ENCODE results near the gene MCHR2. TPM values are rescaled to one million over a fixed set of nuclear protein-coding genes. Genes with fewer than 3 reads are reported as not detected.

The MCHR2 gene
- polyA plus RNA-seq, 2 of the 4 experiments (the other 2 are of a cell fraction) = not detected

DNA sequence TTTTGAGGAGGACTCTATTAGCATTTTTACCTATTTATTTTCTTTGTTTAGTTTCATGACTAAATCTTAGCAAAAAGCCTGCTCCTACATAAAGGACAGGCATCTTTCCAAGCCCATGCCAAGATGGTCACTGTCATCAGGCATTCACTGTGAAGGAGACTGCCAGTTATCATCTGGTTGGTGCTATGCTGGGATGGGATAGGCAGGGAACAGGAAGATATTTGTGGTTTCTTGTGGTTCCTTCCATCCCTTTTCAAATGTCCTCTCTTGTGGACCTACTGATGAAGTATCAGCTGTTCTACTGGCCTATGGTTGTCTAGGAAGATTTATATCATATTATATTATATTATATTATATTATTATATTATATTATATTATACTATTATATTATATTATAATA is 107.0 kb downstream of the MCHR2 start:
- H3K4me2 ChIP-seq = no peak overlapping the region
- no peaks in the 10 kb centered on the region for H3K4me1 ChIP-seq
- H3K9me3 ChIP-seq = no peaks in the 10 kb centered on the region
- CTCF ChIA-PET = interaction anchor here (0.6 kb wide), 1 partner anchor 19 kb away, joined by 3 read pairs; no protein-coding TSS in a partner anchor
- ATAC-seq (no peak), FAIRE-seq (no peak), DNase-seq (ENCODE audit: low read depth in 1 of 2, low spot score in 1 of 2) (no peak)
- no peak overlapping the region for H3K4me3 ChIP-seq
- TF ChIP-seq ZFP36 (IDR thresholded peaks at IDR 0.05; ENCODE audit: borderline replicate concordance, partially characterized antibody) (no peak), BCL3 (IDR thresholded peaks at IDR 0.05) (no peak), TP53 (CRISPR knock-in tag; IDR thresholded peaks at IDR 0.05) (no peak), ZNF302 (CRISPR knock-in tag; IDR thresholded peaks at IDR 0.05) (no peak), KDM5A (IDR thresholded peaks at IDR 0.05) (no peak), TFCP2L1 (CRISPR knock-in tag; IDR thresholded peaks at IDR 0.05) (no peak), HES2 (IDR thresholded peaks at IDR 0.05) (no peak), HDAC2 (IDR thresholded peaks at IDR 0.05) (no peak), E2F6 (IDR thresholded peaks at IDR 0.05; ENCODE audit: borderline replicate concordance, low read depth) (no peak), ESRRA (IDR thresholded peaks at IDR 0.05; ENCODE audit: borderline replicate concordance, low read length) (no peak), BHLHE40 (IDR thresholded peaks at IDR 0.05; ENCODE audit: low read depth, low read length) (no peak), MAFK (IDR thresholded peaks at IDR 0.05; ENCODE audit: partially characterized antibody) (no peak), ZC3H11A (IDR thresholded peaks at IDR 0.05) (no peak), NFE2L2 (conservative IDR thresholded peaks at IDR 0.05; ENCODE audit: low read length) (no peak), MYC (IDR thresholded peaks at IDR 0.05; ENCODE audit: borderline replicate concordance, low read length) (no peak), KDM1A (IDR thresholded peaks at IDR 0.05; ENCODE audit: low read depth) (no peak), HOXB5 (CRISPR knock-in tag; IDR thresholded peaks at IDR 0.05) (no peak)
- POLR2A ChIA-PET = no interaction called here
- no peak overlapping the region for H3K27ac ChIP-seq

- Histone ChIP-seq H3K4me1 (no peaks in the 10 kb centered on the region), H3K27ac (no peak overlapping the region), H3K4me2 (no peak overlapping the region), H3K9me3 (no peaks in the 10 kb centered on the region), H3K4me3 (no peak overlapping the region)
- TF ChIP-seq CEBPB (IDR thresholded peaks at IDR 0.05) (no peak), HDAC2 (IDR thresholded peaks at IDR 0.05) (no peak), USF2 (IDR thresholded peaks at IDR 0.05) (no peak), RCOR1 (IDR thresholded peaks at IDR 0.05; ENCODE audit: low read depth, low read length) (no peak), RARB (CRISPR knock-in tag; IDR thresholded peaks at IDR 0.05) (no peak), EP300 (IDR thresholded peaks at IDR 0.05) (no peak), CHD2 (IDR thresholded peaks at IDR 0.05; ENCODE audit: low read length, partially characterized antibody) (no peak), RNF2 (IDR thresholded peaks at IDR 0.05; ENCODE audit: borderline replicate concordance, low read depth) (no peak), CBX8 (IDR thresholded peaks at IDR 0.05) (no peak), KDM1A (IDR thresholded peaks at IDR 0.05; ENCODE audit: low read depth) (no peak), MAZ (IDR thresholded peaks at IDR 0.05; ENCODE audit: borderline replicate concordance, low read depth, low read length) (no peak)
- TF ChIP-seq, protein P1, sequence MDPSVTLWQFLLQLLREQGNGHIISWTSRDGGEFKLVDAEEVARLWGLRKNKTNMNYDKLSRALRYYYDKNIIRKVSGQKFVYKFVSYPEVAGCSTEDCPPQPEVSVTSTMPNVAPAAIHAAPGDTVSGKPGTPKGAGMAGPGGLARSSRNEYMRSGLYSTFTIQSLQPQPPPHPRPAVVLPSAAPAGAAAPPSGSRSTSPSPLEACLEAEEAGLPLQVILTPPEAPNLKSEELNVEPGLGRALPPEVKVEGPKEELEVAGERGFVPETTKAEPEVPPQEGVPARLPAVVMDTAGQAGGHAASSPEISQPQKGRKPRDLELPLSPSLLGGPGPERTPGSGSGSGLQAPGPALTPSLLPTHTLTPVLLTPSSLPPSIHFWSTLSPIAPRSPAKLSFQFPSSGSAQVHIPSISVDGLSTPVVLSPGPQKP (IDR thresholded peaks at IDR 0.05; ENCODE audit: low read depth, low read length) = no peak
- ATAC-seq = no peak
- 38% methylated on average over 3 of the region's 3 CpGs for WGBS (ENCODE audit: missing lambda C conversion rate)
- POLR2A ChIA-PET = no interaction called here
- no peak for DNase-seq (ENCODE audit: low read depth in 1 of 2, low spot score in 1 of 2)
- no peak for FAIRE-seq
- CTCF ChIA-PET = no interaction called here
Observed at GRCh38 chr6:99885051-99885450, 109.0 kb downstream of the MCHR2 start.
